DND-41 (cell line): ENCODE data around the gene FMR1.

Source experiments
- EZH2 ChIP-seq: IDR thresholded peaks from 3 replicates; pipeline ENCODE4 v1.6.1; 2012; ENCODE audit warnings: borderline replicate concordance, low read depth, mild to moderate bottlenecking, moderate library complexity, low read length, inconsistent platforms; ENCODE audit not compliant: severe bottlenecking
- TF ChIP-seq, protein P1 (sequence below): IDR thresholded peaks from 2 replicates; pipeline ENCODE4 v1.5.1; 2012; ENCODE audit warnings: borderline replicate concordance, low read length, moderate library complexity, mild to moderate bottlenecking; ENCODE audit not compliant: poor library complexity, severe bottlenecking; ENCODE audit errors: extremely low read depth

GRCh38 chrX:147890756-147891155 is 21.0 kb upstream of the FMR1 start:
- TF ChIP-seq, protein P1, sequence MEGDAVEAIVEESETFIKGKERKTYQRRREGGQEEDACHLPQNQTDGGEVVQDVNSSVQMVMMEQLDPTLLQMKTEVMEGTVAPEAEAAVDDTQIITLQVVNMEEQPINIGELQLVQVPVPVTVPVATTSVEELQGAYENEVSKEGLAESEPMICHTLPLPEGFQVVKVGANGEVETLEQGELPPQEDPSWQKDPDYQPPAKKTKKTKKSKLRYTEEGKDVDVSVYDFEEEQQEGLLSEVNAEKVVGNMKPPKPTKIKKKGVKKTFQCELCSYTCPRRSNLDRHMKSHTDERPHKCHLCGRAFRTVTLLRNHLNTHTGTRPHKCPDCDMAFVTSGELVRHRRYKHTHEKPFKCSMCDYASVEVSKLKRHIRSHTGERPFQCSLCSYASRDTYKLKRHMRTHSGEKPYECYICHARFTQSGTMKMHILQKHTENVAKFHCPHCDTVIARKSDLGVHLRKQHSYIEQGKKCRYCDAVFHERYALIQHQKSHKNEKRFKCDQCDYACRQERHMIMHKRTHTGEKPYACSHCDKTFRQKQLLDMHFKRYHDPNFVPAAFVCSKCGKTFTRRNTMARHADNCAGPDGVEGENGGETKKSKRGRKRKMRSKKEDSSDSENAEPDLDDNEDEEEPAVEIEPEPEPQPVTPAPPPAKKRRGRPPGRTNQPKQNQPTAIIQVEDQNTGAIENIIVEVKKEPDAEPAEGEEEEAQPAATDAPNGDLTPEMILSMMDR, result no peak
- no peak for TF ChIP-seq EZH2
